ENCODE results near the gene HEATR9.

Gene HEATR9

GRCh38 chr17:35809855-35810461 is 58.7 kb downstream of the HEATR9 start:
- no peak for DNase-seq (ENCODE audit: low read depth in 2 of 2)

- peak; percentile 88 to 90 for DNase-seq (ENCODE audit: low read depth in 2 of 2)
Measured at GRCh38 chr17:35808962-35809854, 59.5 kb downstream of the HEATR9 start, which contains the start of gene TAF15. TAF15 (plus strand) TSS chr17:35809484; CDS start chr17:35809570, 86 bp downstream.

- no peak for DNase-seq (ENCODE audit: low read depth in 2 of 2)
Measured at GRCh38 chr17:35808240-35808961, 60.3 kb downstream of the HEATR9 start.

GRCh38 chr17:35807371-35808144 is 61.1 kb downstream of the HEATR9 start:
- DNase-seq (ENCODE audit: low read depth in 2 of 2) = no peak

All from stimulated activated CD8-positive, alpha-beta memory T cell treated with anti-CD3 and anti-CD28 coated beads, Interleukin-2, amount 100 ng/mL, for 1 hour (primary cell).